ENCODE measurements around the gene SORCS2.

GRCh38 chr4:7526929-7527535 is 334.7 kb downstream of the SORCS2 start:
- no peak for TF ChIP-seq YY1 (IDR thresholded peaks at IDR 0.05; ENCODE audit: insufficient read depth, insufficient read length)
- TF ChIP-seq SUZ12 (IDR thresholded peaks at IDR 0.05; ENCODE audit: extremely low read depth, insufficient read depth, insufficient read length): no peak
